B cell (primary cell): ENCODE data around the gene SLC39A1. TPM values are rescaled to one million over a fixed set of nuclear protein-coding genes. Genes with fewer than 3 reads are reported as not detected.
A peak's percentile ranks its signal among the peaks of the same experiment; 100 is the strongest.

Experiments used
- ATAC-seq: fragments of 200-7000 bp; cut with Tn5 transposase; one replicate; pipeline ENCODE4 v1.10.0; 2021; ENCODE audit warnings: low read depth, mild to moderate bottlenecking, moderate number of reproducible peaks, moderate library complexity
- CTCF ChIA-PET: fragments of 350-600 bp; sonication (Branson Sonifier 250); formaldehyde crosslinking; loops from one replicate; lab custom pipeline; 2021; ENCODE audit warnings: antibody characterized with exemption, inconsistent platforms; lab: Charles Lee
- POLR2A ChIA-PET: fragments of 350-600 bp; sonication (Branson Sonifier 250); formaldehyde crosslinking; loops from one replicate; lab custom pipeline; 2021; ENCODE audit warnings: antibody characterized with exemption; lab: Charles Lee
- DNase-seq: peaks from one replicate; pipeline ENCODE4 v3.0.0; 2013
- H2AFZ ChIP-seq: 2 replicates; pipeline ENCODE4 v1.6.1; 2012; ENCODE audit warnings: mild to moderate bottlenecking, low read depth, low read length; ENCODE audit not compliant: insufficient read depth, poor library complexity, severe bottlenecking
- H3K27ac ChIP-seq, 2 donors: 1 replicate in 1 of 2; 2 replicates in 1 of 2; pipeline ENCODE4 v1.5.1; 2012 to 2013; ENCODE audit warnings: low read length in 2 of 2, mild to moderate bottlenecking in 2 of 2, moderate library complexity in 1 of 2
- H3K27me3 ChIP-seq, 4 experiments: fragments of 200-600 bp in 1 of 4; sonication (generic) in 1 of 4; replicated peaks in 1 of 4; 1 replicate in 2 of 4; 2 replicates in 2 of 4; pipeline versions ENCODE4 v1.6.1 to v1.7.0; 2013 to 2016; ENCODE audit warnings: low read length in 3 of 4, mild to moderate bottlenecking in 2 of 4, mixed read lengths in 1 of 4, moderate library complexity in 1 of 4; ENCODE audit not compliant: insufficient read depth in 4 of 4, control insufficient read depth in 3 of 4; ENCODE audit errors: control extremely low read depth in 1 of 4
- H3K36me3 ChIP-seq, 2 experiments: replicated peaks in 1 of 2; 1 replicate in 1 of 2; 2 replicates in 1 of 2; pipeline versions ENCODE4 v1.6.1 to v1.7.1; 2013; ENCODE audit warnings: low read length in 1 of 2; ENCODE audit not compliant: insufficient read depth in 2 of 2, control insufficient read depth in 1 of 2; ENCODE audit errors: control extremely low read depth in 1 of 2, extremely low read depth in 1 of 2
- H3K4me1 ChIP-seq, 2 donors: fragments of 200-600 bp in 1 of 2; sonication (generic) in 1 of 2; 1 replicate in 1 of 2; 2 replicates in 1 of 2; pipeline versions ENCODE4 v1.5.1 to v1.6.1; 2013 to 2017; ENCODE audit warnings: low read length in 2 of 2; ENCODE audit not compliant: control insufficient read depth in 2 of 2, insufficient read depth in 2 of 2
- H3K4me2 ChIP-seq: replicated peaks from 2 replicates; pipeline ENCODE3; 2012; ENCODE audit warnings: mild to moderate bottlenecking, low read depth, low read length; ENCODE audit not compliant: poor library complexity, severe bottlenecking
- H3K4me3 ChIP-seq, 5 experiments: fragments of 200-600 bp in 1 of 5; sonication (generic) in 1 of 5; 1 replicate in 3 of 5; 2 replicates in 2 of 5; pipeline versions ENCODE4 v1.5.1 to v1.7.0; 2011 to 2016; ENCODE audit warnings: low read length in 4 of 5, mild to moderate bottlenecking in 4 of 5, low read depth in 2 of 5, control low read depth in 1 of 5, moderate library complexity in 1 of 5; ENCODE audit not compliant: insufficient read depth in 1 of 5; ENCODE audit errors: control extremely low read depth in 1 of 5, extremely low read depth in 1 of 5
- H3K79me2 ChIP-seq: fragments of 200-600 bp; sonication (generic); one replicate; pipeline ENCODE4 v1.6.0; 2016; ENCODE audit warnings: low read length; ENCODE audit not compliant: control insufficient read depth, insufficient read depth
- H3K9ac ChIP-seq: fragments of 200-600 bp; sonication (generic); 2 replicates; pipeline ENCODE4 v1.6.1; 2017; ENCODE audit warnings: mild to moderate bottlenecking, low read length, moderate library complexity
- H3K9me3 ChIP-seq, 3 donors: one replicate each; pipeline versions ENCODE4 v1.6.1 to v1.7.1; 2013; ENCODE audit warnings: low read length in 2 of 3; ENCODE audit not compliant: control insufficient read depth in 2 of 3, insufficient read depth in 1 of 3; ENCODE audit errors: control extremely low read depth in 1 of 3
- H4K20me1 ChIP-seq: 2 replicates; pipeline ENCODE4 v1.6.0; 2012; ENCODE audit warnings: mild to moderate bottlenecking, low read length; ENCODE audit not compliant: insufficient read depth, control insufficient read depth, poor library complexity, severe bottlenecking
- H3K27ac Mint-ChIP-seq: one replicate; pipeline ENCODE4 v1.8.0; 2021; ENCODE audit warnings: mixed read lengths
- H3K27me3 Mint-ChIP-seq: one replicate; pipeline ENCODE4 v1.8.0; 2021; ENCODE audit warnings: mixed read lengths
- H3K4me1 Mint-ChIP-seq: one replicate; pipeline ENCODE4 v1.8.0; 2021; ENCODE audit warnings: mixed read lengths
- H3K4me3 Mint-ChIP-seq: one replicate; pipeline ENCODE4 v1.8.0; 2021; ENCODE audit warnings: mixed read lengths
- H3K9me3 Mint-ChIP-seq: one replicate; pipeline ENCODE4 v1.8.0; 2022; ENCODE audit warnings: mixed read lengths; ENCODE audit not compliant: insufficient read depth
- EZH2 ChIP-seq: IDR thresholded peaks from 2 replicates; pipeline ENCODE4 v1.6.1; 2012; ENCODE audit warnings: borderline replicate concordance, low read depth, mild to moderate bottlenecking, moderate library complexity, low read length; ENCODE audit not compliant: insufficient read depth, poor library complexity, severe bottlenecking
- WGBS: methylation state at CpG from one replicate; pipeline ENCODE4 v1.1.5; 2013; ENCODE audit warnings: missing lambda C conversion rate; ENCODE audit not compliant: insufficient coverage; 5-methylcytosine and 5-hydroxymethylcytosine counted together
- intact Hi-C: fragments of 100-400 bp; cut with micrococcal nuclease; formaldehyde crosslinking; loops from one replicate; pipeline ENCODE4 v1.10.0; 2022
- polyA plus RNA-seq: library from polyadenylated mRNA; depleted of rRNA; stranded (reverse); fragments of >200 nt; gene quantifications from 2 replicates; pipeline ENCODE4 v1.2.3, GENCODE V29; 2012
- total RNA-seq, 2 donors: library from RNA; stranded (reverse); fragments of 120-200 nt in 1 of 2; gene quantifications; 1 replicate in 1 of 2; 2 replicates in 1 of 2; pipeline versions ENCODE4 v1.2.3 to v1.2.4, GENCODE V29; 2013 to 2022
- TF ChIP-seq, protein P1 (sequence below): fragments of 200-600 bp; IDR thresholded peaks from one replicate; pipeline ENCODE4 v1.8.0; 2022; ENCODE audit warnings: antibody characterized with exemption, mild to moderate bottlenecking

SLC39A1 gene
- total and polyA plus RNA-seq, 2 donors (not counting 1 experiment from before 2014, with no cell fraction given), result 19.3 to 28.1 TPM

DNA sequence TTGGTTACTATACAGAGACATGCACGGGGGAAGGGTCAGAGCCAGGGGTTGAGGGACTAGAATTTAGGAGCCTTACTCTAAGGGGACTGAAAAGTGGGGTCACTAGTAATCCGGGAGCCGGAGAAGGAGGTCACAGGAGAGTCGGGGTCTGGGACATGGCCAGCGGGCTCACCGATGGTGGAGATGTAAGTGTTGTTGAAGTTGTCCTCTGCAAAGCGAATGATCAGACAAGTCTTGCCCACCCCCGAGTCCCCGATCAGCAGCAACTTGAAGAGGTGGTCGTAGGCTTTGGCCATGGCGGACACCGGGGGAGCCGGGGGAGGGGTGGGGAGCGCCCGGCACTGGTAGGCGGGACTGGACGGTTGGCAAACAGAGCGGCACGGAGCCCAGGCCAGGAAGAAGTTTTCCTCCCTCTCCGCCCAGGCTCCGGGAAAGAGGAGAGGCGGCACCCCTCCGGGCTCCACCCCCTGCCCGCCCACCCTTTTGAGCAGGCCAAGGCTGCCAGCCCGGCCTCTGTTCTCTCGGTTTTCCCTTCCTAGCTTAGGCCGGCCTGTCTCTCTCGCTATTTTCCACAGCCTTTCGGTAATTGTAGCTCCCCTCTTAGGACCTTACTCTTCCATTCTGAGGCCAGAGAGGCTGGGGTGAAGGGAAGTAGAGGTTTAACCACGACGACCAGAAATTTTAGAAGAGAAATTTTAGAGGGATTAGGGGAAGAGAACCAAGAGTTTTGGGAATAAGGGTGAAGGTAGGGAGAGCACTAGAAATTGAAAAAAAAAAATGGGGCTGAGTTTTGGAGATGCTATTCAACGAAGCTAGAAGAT is 22.8 kb upstream of the SLC39A1 start, which contains the start of gene RAB13:
RAB13 (minus strand) TSS at position 399 of the 821 bp plus-strand sequence; CDS start at position 296, 103 bp downstream.
- peaks cover 10% of the 10 kb centered on the region for H3K79me2 ChIP-seq
- H3K4me2 ChIP-seq, result peak within 1 kb of the TSS; percentile 86
- peak within 1 kb of the TSS; percentile 67 to 79 for H3K27ac ChIP-seq
- peak within 1 kb of the TSS; percentile 21 to 66 (median 48) for H3K4me3 ChIP-seq
- Mint-ChIP-seq H3K27ac (peak within 1 kb of the TSS; percentile 93), H3K4me3 (peak within 1 kb of the TSS; percentile 85), H3K9me3 (no peaks in the 10 kb centered on the region), H3K4me1 (peaks cover 36% of the 10 kb centered on the region), H3K27me3 (no peaks in the 10 kb centered on the region)
- peaks cover 21 to 34% of the 10 kb centered on the region in 2 donors for H3K4me1 ChIP-seq
- no peaks in the 10 kb centered on the region for H3K9me3 ChIP-seq
- DNase-seq (no peak), ATAC-seq (no peak)
- H3K27me3 ChIP-seq, result no peaks in the 10 kb centered on the region
- ChIA-PET POLR2A (interaction anchor here (0.6 to 3.7 kb wide), 14 partner anchors 9 to 446 kb away, joined by 3 to 18 read pairs (median 8); partner anchors contain the start of genes CREB3L4, CRTC2, DENND4B and GATAD2B), CTCF (interaction anchor here (0.7 to 6.2 kb wide), 44 partner anchors 9 to 475 kb away, joined by 3 to 103 read pairs (median 5); partner anchors contain the start of genes CREB3L4, DENND4B, JTB and NPR1)
- peak within 1 kb of the TSS; percentile 87 for H2AFZ ChIP-seq
- TF ChIP-seq, protein P1, sequence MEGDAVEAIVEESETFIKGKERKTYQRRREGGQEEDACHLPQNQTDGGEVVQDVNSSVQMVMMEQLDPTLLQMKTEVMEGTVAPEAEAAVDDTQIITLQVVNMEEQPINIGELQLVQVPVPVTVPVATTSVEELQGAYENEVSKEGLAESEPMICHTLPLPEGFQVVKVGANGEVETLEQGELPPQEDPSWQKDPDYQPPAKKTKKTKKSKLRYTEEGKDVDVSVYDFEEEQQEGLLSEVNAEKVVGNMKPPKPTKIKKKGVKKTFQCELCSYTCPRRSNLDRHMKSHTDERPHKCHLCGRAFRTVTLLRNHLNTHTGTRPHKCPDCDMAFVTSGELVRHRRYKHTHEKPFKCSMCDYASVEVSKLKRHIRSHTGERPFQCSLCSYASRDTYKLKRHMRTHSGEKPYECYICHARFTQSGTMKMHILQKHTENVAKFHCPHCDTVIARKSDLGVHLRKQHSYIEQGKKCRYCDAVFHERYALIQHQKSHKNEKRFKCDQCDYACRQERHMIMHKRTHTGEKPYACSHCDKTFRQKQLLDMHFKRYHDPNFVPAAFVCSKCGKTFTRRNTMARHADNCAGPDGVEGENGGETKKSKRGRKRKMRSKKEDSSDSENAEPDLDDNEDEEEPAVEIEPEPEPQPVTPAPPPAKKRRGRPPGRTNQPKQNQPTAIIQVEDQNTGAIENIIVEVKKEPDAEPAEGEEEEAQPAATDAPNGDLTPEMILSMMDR, result no peak
- no peak for TF ChIP-seq EZH2
- no peaks in the 10 kb centered on the region for H4K20me1 ChIP-seq
- intact Hi-C loops, result loop anchor here (1.0 to 5.0 kb wide), 9 partner anchors 9 to 475 kb away; partner anchors contain the start of genes GATAD2B and JTB
- H3K9ac ChIP-seq, result peak within 1 kb of the TSS; percentile 34
- H3K36me3 ChIP-seq, result peaks cover 0 to under 1% of the 10 kb centered on the region in 2 experiments
- WGBS, result 2% methylated on average over 21 of the region's 32 CpGs
